HG03354 (cell line): ENCODE results near the gene SUPT6H.

ENCODE experiments used
- ATAC-seq: cut with Tn5 transposase; IDR thresholded peaks from one replicate; pipeline ENCODE4 v1.9.1; 2021; ENCODE audit warnings: mild to moderate bottlenecking; ENCODE audit not compliant: unreplicated experiment, poor library complexity, severe bottlenecking

Gene SUPT6H

GRCh38 chr17:28698253-28698941 lies 36.4 kb downstream of the SUPT6H start:
- no peak for ATAC-seq

GRCh38 chr17:28700278-28700677 lies 38.3 kb downstream of the SUPT6H start:
- no peak for ATAC-seq

- ATAC-seq, result no peak
These were observed 39.0 kb downstream of the SUPT6H start for GRCh38 chr17:28700830-28701492.

DNA sequence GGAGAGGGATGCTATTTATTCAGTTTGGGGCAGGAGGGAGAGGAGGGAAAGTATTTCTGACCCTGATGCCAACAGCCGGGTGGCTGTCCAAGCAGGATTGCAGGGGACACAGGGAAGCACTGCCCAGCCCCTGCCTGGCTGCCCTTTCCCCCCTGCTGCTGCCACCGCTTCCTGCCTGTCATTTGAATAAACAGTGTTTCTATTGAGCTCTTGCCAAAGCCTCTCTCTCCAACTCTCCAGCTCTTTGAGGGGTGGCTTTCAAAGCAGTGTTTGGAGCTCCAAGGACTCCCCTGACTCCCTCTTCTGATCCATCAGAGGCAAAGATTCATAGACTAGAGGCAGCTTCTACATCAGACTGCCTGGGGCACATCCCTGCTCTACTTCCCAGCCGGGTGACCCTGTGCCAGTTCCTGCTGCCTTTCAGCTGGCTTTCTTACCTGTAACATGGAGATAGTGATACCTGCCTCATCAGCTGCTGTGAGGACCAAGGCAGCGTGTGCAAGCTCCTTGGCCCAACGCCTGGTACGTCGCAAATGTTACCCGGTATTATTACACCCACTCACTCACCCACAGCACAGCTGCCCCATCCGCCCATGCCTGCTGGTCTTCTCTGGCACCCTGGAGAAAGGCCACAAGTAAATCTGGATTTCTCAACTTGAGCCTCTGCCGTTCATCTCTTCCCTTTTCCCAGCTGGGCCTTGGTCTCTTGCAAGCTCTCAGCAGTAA lies 40.2 kb downstream of the SUPT6H start:
- no peak for ATAC-seq

GRCh38 chr17:28702752-28703150 lies 40.7 kb downstream of the SUPT6H start:
- ATAC-seq, result no peak

- ATAC-seq, result no peak
These were observed 41.7 kb downstream of the SUPT6H start for GRCh38 chr17:28703552-28704218.

GRCh38 chr17:28704219-28704858 lies 42.3 kb downstream of the SUPT6H start:
- no peak for ATAC-seq

GRCh38 chr17:28705074-28705659 lies 43.2 kb downstream of the SUPT6H start:
- ATAC-seq, result no peak

- no peak for ATAC-seq
These were observed 43.8 kb downstream of the SUPT6H start for GRCh38 chr17:28705728-28706334.

GRCh38 chr17:28706471-28707338 lies 44.7 kb downstream of the SUPT6H start:
- no peak for ATAC-seq

- ATAC-seq, result no peak
These were observed 45.3 kb downstream of the SUPT6H start for GRCh38 chr17:28707339-28707720.

DNA sequence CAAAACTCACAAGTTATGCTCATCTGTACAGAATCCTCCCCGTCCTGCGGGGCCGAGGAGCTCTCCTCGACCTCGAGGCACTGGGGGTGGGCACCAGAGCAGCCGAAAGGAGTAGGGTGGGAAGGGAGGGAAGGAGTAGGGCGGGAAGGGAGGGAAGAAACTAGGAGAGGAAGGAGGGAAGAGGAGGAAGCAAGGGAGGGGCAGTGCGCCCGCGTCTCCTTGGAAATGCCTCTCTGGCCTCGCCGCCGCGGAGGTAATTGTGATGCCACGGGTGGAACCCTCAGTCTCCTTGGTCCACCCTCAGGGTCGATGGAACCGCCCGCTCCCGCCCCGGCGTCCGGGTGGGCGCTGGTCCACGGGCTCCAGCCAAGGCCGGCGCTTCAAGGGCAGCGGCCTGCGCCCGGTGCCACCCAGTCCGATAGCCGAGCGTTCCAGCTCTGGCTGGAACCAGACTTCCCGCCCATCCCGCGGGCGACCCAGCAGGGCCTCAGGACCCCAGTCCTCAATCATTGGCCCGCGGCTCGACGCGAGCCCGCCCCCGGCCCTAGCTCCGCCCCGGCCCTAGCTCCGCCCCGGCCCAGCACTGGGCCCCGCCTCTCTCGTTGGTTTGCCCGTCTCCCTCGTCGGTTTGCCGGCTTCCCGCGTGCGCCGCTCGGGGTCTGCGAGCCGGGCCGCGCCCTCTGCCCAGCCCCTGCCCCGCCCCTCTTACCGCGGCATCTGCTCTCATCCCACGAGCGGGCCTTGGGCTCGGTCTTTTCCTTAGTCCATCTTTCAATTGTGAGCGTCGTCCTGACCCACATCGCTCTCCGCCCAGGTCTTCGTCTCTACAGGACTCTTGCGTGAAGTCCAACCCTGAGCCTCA lies 49.1 kb downstream of the SUPT6H start:
- peak; percentile 84 for ATAC-seq

GRCh38 chr17:28711723-28712031 lies 49.7 kb downstream of the SUPT6H start, which contains the start of gene PROCA1:
Gene PROCA1, minus strand, starts transcription at chr17:28711888. Its CDS starts 228 bp downstream, at chr17:28711660.
- ATAC-seq, result peak; percentile 29

DNA sequence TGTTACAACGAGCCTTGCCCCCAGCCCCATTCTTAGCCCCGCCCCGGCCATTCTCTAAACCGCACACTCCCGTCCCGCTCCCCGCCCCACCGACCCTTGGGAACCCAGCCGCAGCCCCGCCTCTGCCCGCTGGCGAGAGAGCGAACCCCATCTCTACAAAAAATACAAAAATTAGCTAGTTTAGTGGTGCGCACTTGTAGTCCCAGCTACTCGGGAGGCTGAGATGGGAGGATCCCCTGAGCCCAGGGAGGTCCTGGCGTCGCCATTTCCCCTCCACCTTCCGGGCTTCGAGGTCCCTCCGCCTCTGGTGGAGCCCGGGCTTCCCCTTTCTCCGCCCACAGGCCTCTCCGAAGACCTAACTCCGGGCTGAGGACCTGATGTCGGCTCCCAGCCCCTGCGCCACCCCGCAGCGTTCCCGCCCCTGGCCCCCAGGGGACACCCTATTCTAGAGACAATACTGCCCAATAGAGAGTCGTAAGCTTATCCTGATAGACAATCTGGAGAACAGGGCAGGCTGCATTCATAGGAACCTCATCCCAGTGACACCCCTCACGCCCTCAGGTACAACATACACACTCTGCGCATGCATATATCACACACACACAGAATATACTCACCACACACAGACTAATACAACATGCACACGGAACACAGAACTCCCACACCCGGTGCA lies 50.2 kb downstream of the SUPT6H start:
- no peak for ATAC-seq

- ATAC-seq, result no peak
These were observed 50.9 kb downstream of the SUPT6H start for GRCh38 chr17:28712705-28713415.

GRCh38 chr17:28714281-28714680 lies 52.3 kb downstream of the SUPT6H start:
- no peak for ATAC-seq
